HG02943 (cell line): ENCODE results near the gene EPC2.

ENCODE experiments used
- ATAC-seq: cut with Tn5 transposase; IDR thresholded peaks from one replicate; pipeline ENCODE4 v1.9.1; 2021; ENCODE audit warnings: mild to moderate bottlenecking, low read depth, moderate library complexity; ENCODE audit not compliant: unreplicated experiment

Gene EPC2

GRCh38 chr2:148643998-148644882 is at the start of gene EPC2:
Gene EPC2 (plus strand): TSS chr2:148644751. CDS start chr2:148645018, 267 bp downstream.
- peak; percentile 55 for ATAC-seq

GRCh38 chr2:148596018-148596417 is 48.5 kb upstream of the EPC2 start:
- no peak for ATAC-seq

GRCh38 chr2:148599109-148599991 is 45.2 kb upstream of the EPC2 start:
- no peak for ATAC-seq

GRCh38 chr2:148602885-148603561 is 41.5 kb upstream of the EPC2 start:
- peak; percentile 18 for ATAC-seq

- ATAC-seq = peak; percentile 89
Observed at GRCh38 chr2:148603562-148603920, 41.0 kb upstream of the EPC2 start.

GRCh38 chr2:148604927-148605326 is 39.6 kb upstream of the EPC2 start:
- no peak for ATAC-seq

GRCh38 chr2:148607566-148607965 is 37.0 kb upstream of the EPC2 start:
- ATAC-seq = no peak

- no peak for ATAC-seq
Observed at GRCh38 chr2:148613231-148614013, 31.1 kb upstream of the EPC2 start.

GRCh38 chr2:148614014-148614321 is 30.6 kb upstream of the EPC2 start:
- ATAC-seq = no peak

- ATAC-seq = peak; percentile 92
Observed at GRCh38 chr2:148614322-148615049, 30.1 kb upstream of the EPC2 start.

- ATAC-seq = no peak
Observed at GRCh38 chr2:148615381-148615841, 29.1 kb upstream of the EPC2 start.

- no peak for ATAC-seq
Observed at GRCh38 chr2:148616662-148617061, 27.9 kb upstream of the EPC2 start.

GRCh38 chr2:148617219-148617618 is 27.3 kb upstream of the EPC2 start:
- no peak for ATAC-seq

GRCh38 chr2:148619560-148620195 is 24.9 kb upstream of the EPC2 start:
- no peak for ATAC-seq

GRCh38 chr2:148622366-148622765 is 22.2 kb upstream of the EPC2 start:
- no peak for ATAC-seq

GRCh38 chr2:148623086-148623485 is 21.5 kb upstream of the EPC2 start:
- ATAC-seq = no peak

GRCh38 chr2:148627224-148627623 is 17.3 kb upstream of the EPC2 start:
- no peak for ATAC-seq

- no peak for ATAC-seq
Observed at GRCh38 chr2:148634749-148635148, 9.8 kb upstream of the EPC2 start.

GRCh38 chr2:148638543-148638942 is 6.0 kb upstream of the EPC2 start:
- no peak for ATAC-seq
